RCC 7860 (cell line): ENCODE results near the gene ING4.

Source experiments
- DNase-seq: peaks from one replicate; pipeline ENCODE4 v3.0.0-alpha.2; 2015; ENCODE audit warnings: low spot score
- FAIRE-seq: peaks from 2 replicates; lab custom pipeline; 2012; peaks lifted over from hg19 to GRCh38; lab: Jason Lieb, UNC

Gene ING4

DNA sequence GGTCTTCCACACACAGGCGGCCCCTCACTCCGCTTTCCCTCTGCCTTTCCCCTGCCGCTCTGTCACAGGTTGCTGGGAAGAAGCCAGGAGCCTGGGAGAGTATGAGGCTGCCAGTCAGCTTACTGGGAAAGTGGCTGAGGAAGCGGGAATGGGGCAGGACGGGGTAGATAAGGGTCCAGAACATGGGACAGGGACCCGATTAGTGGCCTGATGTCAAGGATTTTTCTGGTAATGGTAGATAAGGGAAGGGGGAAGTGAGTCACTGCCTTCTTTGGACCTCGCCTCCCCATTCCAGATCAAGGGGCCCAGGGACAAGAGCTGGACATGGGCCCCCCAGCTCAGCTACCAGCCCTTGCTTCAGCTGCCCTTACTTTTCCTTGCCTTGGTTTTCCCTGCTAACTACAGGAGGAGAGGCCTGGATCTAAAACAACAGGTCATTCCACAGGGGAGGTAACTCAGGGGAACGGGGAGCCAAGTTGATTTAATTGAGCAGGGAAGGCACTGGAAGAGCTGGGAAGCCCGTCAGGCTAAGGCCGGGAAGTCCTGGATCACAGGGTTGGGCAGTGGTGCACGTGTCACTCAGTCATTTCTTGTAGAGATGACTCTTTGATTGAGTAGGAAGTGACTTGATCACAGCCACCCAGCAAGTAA is 23.6 kb downstream of the ING4 start:
- no peak for FAIRE-seq
- DNase-seq: no peak

DNA sequence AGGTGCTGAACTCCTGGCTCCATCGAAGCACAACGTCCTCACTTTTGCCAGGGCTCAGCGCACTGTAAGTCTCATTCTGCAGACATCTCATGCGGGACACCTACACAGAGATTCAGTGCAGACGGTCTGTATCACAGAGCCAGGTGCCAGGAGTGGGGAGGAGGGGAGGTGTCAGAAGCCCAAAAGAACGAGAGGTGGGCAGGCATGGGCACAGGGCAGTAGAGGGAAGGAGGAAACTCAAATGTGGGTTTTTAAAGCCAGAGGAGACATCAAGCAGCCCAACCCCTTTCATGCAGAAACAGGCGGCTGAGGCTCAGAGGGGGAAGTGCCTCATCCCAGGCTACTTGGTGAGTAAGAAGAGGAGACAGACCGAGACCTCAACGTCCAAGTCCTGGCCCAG is 24.6 kb downstream of the ING4 start:
- FAIRE-seq (no peak), DNase-seq (no peak)

DNA sequence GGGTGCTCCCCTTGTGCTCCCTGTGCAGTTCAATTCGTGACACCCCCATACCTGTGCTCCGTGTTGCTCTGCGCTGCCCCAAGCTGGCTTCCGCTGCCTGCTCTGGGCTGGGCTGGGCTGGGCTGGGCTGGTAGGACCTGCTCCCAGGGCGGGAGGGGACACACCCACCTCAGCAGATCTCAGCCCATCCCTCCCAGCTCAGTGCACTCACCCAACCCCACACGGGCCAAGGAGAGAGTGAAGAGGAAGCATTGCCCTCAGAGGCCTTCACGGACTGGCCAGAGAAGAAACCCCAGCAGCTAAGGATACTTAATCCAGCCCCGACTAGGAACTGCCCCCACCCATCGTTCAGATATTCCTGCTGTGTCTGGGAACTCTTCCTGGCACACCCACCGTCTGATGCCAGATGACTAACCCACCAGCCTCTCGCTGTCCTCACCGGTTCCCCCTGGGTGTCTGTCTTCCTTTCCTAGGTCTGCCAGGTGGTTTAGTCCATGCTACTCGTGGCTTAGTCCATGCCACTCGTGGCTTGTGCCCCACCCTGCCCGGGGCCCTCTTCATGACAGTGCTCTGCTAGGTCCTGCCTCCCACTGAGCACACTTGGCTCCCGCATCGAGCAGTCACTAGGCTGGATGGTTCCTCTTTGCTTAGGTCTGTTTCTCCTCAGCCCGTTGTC is 26.9 kb downstream of the ING4 start, which contains the start of gene LPAR5:
LPAR5 (minus strand) TSS at position 104 of the 676 bp plus-strand sequence. CDS start 14,711 bp downstream, outside the sequence.
- DNase-seq (peak; percentile 31), FAIRE-seq (no peak)

DNA sequence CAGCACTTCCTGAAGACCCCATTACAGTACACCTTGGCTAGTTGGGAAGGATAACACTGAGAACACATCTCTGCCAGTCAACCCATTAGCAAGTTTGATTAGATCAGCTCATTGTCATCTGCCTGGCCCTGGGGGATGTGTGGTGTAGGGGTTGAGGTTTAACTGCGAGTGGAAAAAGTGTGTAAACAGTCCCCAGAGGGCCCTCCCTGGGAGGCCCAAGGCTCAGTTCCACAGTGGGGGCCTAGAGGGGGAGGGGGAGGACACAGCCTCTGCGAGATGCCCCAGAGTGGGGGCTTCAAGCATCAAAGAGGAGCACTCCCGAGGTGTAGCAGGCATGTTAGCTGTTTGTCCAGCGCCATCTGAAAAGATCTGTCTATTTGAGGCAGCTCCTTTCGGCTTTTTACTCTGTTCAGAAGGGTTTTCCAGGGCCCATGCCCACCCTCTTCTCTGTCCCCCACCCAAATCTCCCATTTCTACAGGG is 27.5 kb downstream of the ING4 start:
- no peak for FAIRE-seq
- no peak for DNase-seq

DNA sequence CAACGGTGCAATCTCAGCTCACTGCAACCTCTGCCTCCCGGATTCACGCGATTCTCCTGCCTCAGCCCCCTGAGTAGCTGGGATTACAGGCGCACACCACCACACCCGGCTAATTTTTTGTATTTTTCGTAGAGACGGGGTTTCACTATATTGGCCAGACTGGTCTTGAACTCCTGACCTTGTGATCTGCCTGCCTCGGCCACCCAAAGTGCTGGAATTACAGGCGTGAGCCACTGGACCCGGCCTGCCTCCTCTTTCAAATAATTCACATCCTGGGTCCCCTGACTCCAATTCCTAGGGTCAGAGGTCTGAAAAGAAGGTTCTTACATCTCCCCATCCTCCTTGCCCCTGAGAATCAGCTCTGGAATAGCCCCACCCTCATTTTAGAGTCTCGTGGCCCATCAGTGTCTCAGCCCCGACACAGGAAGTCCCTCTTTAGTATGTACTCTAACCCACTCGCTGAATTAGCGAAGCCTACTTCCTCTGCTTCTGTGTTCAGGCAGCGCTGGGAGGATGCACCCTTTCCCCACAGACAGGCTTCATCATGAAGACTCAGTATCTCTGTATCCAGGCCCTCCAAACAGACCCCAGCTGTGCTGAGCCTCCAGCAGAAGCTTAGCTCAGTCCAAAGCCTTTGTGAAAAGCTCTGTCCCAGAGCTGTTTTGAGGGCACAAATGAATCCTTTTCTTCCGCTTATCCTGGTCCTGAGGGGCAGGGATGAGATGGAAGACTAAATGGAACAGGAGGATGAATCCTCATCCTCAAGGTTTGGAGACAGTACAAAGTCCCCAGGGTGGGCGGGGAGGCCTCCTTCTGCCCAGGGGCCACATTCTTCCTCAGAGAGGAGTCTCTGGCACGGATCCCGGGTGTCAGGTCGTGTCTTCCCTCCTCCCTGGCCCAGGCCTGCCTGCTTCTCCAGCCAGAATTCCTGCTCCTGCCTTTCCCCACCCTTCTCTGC is 30.6 kb downstream of the ING4 start:
- no peak for FAIRE-seq

DNA sequence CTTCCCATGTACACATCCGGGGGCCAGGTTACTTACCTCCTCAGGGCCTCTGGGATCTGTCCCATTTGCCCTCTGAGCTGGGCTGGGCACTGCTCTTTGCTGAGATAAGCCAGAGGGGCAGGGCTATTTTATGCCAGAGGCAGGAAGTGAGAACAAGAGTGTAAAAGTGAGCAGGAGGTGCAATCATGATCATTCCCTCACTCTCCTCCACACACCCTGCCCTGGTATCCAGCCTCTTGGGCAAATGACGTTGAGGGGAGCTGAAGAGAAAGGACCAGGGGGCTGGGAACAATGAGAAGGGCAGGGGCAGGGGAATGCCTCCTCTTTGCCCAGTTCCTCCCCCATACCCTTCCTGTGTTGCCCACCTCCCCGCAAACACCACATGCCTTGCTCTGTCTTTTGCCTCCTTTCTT is 31.4 kb downstream of the ING4 start:
- no peak for FAIRE-seq
- DNase-seq: no peak

More for the DNA sequence above, 30.6 kb downstream of the ING4 start:
- no peak for DNase-seq

DNA sequence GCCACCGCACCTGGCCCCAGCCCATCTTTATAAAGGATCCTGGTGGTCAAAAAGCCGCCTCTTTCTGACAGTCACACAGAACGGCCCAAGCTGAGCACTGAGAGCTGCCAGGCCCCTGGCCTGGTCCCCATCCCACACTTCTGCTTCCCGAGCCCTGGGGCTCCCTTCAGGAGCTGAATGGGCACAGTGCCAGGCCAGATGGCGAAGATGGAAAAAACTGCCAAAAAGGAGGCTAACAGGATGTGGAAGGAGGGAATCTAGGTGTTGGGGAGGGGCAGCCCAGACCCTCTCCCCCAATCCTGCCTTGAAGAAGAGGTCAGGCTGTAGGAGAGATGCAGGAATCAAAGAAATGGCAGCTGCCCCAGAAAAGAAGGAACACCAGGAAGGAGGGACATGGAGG is 32.2 kb downstream of the ING4 start:
- no peak for DNase-seq
- FAIRE-seq: no peak

DNA sequence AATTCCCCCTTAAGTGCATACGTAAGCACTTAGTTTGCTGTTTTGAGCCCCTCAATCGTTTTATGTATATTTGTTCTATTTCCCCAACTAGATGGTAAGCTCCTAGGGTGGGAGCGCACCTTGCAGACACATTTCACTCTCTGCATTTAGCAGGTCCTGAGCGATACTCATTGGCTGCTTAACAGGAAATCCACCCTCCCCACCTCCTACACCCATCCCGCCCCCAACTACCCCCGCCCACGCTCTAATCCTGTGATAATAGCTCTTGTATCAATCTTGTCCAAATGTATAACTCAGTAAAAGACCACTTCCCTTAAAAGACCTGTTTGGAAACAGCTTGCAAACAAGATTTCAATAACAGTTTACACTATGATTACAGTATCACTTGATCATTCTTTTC is 35.3 kb downstream of the ING4 start:
- no peak for DNase-seq
- no peak for FAIRE-seq

DNA sequence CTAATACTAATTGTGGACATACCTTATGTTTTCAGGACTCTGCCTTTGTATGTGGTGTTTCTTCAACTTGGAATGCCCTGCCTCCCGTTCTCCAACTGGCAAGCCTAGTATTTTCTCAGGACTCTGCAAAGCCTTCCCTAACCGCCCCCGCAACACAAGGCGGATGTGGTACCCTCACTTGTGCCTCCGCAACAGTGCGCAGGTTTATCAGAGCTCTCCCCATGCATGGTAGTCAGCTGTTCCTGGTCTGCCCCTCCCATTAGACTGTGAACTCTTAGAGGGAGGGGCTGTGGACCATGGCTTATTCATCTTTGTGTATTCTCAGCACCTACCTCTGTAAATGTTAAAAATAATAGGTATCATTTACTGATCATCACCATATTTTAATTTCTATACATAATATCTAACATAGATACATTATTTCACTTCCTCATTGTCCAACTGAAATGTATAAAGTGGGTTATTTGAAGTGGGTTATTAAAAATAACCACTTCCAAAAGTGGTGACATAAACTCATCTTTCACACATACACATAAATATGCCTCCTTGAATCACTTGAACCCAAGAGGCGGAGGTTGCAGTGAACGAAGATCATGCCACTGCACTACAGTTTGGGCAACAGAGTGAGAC is 36.1 kb downstream of the ING4 start:
- DNase-seq (no peak), FAIRE-seq (no peak)

DNA sequence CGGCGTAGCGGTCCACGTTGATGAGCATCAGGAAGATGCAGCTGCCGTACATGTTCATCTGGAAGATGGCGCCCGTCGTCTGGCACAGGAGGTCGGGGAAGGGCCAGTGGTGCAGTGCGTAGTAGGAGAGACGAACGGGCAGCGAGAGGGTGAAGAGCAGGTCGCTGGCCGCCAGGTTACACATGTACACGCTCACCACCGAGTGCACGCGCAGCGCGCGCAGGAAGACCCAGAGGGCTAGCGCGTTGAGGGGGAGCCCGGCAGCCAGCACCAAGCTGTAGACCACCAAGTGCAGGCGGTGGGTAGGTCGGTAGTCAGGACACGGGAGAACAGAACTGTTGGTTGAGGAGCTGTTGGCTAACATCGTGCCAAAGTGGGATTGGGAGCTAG is 42.0 kb downstream of the ING4 start:
- FAIRE-seq: no peak
- DNase-seq: no peak

DNA sequence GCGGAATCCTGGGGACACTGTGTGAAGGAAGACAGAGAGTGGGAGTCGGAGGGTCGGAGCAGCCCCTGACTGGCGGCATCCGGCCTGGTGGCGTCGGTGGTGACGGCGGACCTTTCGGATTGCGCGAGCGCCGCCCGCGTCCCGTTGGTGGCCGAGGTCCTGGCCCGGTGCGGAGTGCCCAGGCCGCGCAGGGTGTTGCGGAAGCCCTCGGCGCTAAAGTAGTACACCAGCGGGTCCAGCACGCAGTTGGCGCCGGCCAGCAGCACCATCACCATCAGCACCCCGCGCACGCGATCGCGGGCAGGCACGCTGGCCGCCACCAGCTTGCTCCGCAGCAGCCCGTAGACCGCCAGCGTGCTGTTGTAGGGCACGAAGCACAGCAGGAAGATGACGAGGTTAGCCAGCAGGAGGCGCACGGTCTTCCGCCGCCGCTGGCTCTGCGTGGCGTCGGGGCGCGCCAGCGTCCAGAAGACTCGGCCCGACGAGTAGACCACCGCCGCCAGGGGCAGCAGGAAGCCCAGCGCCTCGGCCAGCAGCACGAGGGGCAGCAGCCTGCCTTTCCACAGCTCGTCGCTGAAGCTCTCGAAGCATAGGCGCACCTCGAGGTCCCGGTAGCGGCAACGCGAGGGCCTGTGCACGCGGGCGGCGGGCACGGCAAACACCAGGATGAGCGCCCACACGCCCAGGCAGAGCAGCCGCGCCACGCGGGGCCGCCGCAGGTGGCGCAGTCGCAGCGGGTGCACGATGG is 42.6 kb downstream of the ING4 start:
- DNase-seq (no peak), FAIRE-seq (no peak)

DNA sequence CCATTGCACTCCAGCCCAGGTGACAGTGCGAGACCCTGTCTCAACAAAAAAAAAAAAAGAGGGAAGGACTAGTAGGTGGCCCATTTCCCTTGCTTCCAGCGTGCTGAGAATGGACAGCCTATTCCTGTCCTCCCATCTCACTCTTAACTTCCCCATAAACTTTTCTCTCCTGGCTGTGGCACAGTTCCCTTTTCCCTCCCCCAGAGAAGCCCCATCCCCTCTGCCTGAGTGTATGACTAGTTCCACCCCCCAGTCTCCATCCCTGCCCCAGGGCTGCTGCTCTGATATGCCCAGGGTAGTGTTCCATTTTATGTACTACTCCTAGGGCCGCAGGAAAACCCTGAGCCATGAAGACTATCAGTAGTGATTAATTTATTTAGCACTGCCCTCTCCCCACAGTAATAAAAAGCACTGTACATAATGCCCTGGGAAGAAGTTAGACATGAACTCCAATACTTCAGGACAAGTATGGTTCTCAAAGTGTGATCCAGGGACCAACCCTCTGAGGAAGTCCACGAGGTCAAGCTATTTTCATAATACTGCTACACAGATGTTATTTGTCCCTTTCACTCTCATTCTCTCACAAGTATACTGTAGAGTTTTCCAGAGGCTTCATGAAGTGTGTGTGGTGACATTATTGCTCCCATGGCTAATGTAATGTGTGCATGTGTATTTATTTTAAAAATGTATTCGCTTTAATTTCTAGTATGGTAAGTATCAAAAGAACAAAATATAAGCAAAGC is 44.3 kb downstream of the ING4 start:
- FAIRE-seq: no peak

DNA sequence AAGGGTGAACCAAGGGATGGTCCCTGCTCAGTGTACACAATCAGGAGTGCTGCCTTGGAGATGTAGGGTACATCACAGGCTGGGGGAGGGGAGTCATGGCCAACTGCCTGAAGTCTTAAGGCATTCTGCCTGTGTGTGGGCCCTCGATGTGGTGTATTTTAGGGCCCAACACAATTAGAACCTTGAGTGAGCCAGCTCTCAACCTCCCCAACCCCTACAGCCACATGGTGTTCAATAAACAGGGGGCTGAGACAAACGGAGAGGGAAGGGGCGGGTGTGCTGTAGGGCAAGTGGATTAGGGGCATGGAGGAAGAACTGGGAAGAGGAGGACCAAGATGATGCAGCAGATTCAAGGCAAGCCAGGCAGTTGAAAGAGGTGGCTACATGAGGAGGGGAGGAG is 47.1 kb downstream of the ING4 start:
- FAIRE-seq: no peak

More for the DNA sequence above, 44.3 kb downstream of the ING4 start:
- DNase-seq: no peak

DNA sequence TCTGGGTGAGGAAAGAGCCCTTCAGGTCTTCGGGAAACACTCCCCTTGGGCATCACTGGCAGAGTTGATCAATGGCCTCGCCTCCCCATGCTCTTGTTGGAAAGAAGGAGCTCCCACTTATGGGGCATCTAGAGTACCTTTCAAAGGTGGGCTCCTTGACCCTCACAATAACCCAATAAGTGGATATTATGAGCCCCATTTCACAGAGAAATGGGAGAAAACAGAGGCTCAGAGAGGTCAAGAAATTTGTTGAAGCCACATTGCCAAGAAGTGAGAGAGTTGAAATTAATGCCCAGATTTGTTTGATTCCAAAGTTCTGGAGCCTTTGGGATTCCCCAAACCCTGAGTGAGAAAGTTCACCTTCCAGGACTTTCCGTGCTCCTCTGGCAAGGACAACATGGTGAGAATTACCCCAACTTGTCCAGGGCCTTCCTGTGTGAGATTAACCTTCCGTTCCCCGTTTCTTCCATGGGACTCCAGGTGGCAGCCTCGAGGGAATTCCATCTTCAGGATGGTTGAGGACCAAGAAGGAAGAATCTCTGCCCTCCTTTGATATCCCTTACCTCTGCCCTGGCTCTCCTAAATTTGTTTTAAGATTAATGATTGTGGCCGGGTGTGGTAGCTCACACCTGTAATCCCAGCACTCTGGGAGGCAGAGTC is 48.3 kb downstream of the ING4 start:
- FAIRE-seq: no peak
- DNase-seq: no peak

More for the DNA sequence above, 47.1 kb downstream of the ING4 start:
- no peak for DNase-seq

DNA sequence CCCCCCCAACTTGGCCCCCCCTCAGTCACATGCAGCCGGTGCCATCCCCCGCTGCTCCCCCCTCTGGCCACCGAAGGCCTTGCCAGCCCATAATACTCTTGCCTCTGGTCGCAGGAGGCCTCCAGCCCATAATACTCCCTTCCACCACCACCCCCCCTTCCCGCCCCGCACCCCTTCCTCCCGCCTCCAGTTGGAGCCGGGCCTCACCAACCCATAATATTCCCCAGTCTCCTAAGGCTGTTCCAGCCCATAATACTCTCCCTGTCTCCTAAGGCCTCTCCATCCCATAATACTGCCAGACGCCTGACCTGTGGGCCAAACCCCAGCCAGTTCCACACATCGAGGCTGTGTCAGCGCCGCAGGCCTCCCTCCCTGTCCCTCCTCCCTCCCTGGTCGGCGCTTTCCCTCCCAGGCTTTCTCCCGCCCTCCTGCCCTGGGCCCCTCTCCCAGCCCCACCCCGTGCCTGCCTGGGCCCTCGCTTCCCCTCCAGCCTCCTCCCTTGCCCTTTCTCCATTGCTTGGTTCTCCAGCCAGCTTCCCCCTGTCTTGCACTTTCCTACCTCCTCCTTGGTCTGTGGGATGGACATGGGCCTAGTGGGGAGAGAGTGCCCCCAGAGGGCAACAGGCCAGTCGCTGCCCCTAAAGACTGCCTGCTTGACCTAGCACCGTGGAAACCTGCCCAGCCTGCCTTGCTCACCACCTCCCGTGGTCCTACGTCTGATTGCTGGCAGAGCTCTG is 49.0 kb downstream of the ING4 start:
- FAIRE-seq: peak; percentile 45

DNA sequence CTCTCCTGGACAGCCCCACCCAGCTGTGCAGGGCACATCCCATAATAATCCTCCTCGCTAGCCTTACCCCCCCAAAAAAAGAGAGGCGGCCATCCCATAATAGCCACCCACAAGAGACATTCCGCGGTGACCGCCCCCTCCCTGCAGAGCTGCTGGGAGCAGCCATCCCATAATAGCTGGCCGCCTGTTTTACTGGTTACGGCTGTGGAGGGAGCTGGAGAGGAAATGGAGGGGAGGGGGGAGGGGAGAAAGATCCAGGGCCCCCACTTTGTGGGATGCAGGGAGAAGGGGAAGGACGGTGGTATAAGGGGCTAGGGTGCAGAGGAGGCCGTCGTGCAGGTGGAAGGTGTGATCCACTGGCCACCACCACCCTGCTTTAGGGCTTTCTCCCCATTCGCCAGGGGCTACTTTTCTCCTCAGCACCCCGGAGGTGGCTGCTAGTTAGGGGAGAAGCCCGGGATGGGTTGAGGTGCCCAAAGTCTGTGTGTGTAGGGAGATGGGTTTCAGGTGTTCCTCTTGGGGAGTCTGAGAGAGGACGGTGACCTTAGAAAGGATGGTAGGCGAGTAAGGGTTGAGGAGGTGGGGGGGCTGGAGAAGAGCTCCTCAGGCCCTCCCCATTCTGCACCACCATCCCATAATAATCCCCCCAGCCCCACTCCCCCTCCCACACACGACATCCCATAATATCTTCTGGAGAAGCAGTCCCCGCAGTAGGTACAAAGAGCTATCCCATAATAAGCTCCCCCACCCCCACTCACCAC is 49.7 kb downstream of the ING4 start:
- DNase-seq (peak; percentile 57), FAIRE-seq (no peak)

More for the DNA sequence above, 49.0 kb downstream of the ING4 start:
- peak; percentile 95 for DNase-seq

DNA sequence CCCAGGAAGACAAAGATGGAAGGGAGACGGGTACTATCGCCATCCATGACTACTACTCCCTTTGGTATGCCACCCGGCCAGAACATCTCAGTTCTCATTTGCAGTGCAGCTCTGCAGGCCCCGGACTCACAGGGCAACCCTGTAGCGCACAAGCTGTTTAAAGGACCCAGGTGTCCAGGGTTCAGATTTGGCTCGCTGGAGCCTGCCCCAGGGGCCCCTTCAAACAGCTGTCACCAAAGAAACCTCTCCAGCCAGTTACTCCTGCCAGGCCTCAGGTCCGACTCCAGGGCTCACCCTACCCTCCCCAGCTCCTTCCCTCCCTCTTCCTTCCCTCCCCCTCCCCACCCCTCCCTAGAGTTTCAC is 50.3 kb downstream of the ING4 start:
- FAIRE-seq (no peak), DNase-seq (no peak)
